GM23338 (cell line): ENCODE results near the gene SPG7.

ENCODE experiments used
- CREB1 ChIP-seq: fragments of 250-450 bp; sonication (Bioruptor Pico); IDR thresholded peaks from 2 replicates; pipeline ENCODE4 v1.5.0; 2020; ENCODE audit warnings: low read depth, mild to moderate bottlenecking, moderate library complexity
- CTCF ChIP-seq, 2 experiments: fragments of 200-600 bp in 1 of 2; sonication (generic) in 1 of 2; conservative IDR thresholded peaks; 2 replicates each; pipeline versions ENCODE4 v1.5.1 to v1.6.1; 2016 to 2017; ENCODE audit warnings: antibody characterized with exemption in 2 of 2, low read depth in 2 of 2, mild to moderate bottlenecking in 2 of 2, moderate library complexity in 1 of 2
- EZH2 ChIP-seq: fragments of 200-600 bp; sonication (generic); IDR thresholded peaks from one replicate; pipeline ENCODE4 v1.8.0; 2017; ENCODE audit warnings: antibody characterized with exemption, mild to moderate bottlenecking, low read depth; ENCODE audit not compliant: unreplicated experiment
- EZH2phosphoT487 ChIP-seq: fragments of 200-600 bp; sonication (generic); IDR thresholded peaks from one replicate; pipeline ENCODE4 v1.8.1; 2018; ENCODE audit warnings: antibody characterized with exemption; ENCODE audit not compliant: unreplicated experiment
- JUNB ChIP-seq: IDR thresholded peaks from one replicate; pipeline ENCODE4 v1.6.1; 2016; ENCODE audit warnings: antibody characterized with exemption; ENCODE audit not compliant: unreplicated experiment
- NANOG ChIP-seq: IDR thresholded peaks from 2 replicates; pipeline ENCODE4 v1.6.1; 2016; ENCODE audit warnings: antibody characterized with exemption, borderline replicate concordance
- POLR2AphosphoS5 ChIP-seq: IDR thresholded peaks from 2 replicates; pipeline ENCODE4 v1.6.1; 2016; ENCODE audit warnings: antibody characterized with exemption, low read depth
- REST ChIP-seq: IDR thresholded peaks from one replicate; pipeline ENCODE4 v1.6.1; 2018; ENCODE audit warnings: antibody characterized with exemption; ENCODE audit not compliant: unreplicated experiment
- STAT1 ChIP-seq: IDR thresholded peaks from one replicate; pipeline ENCODE4 v1.6.1; 2016; ENCODE audit warnings: antibody characterized with exemption; ENCODE audit not compliant: unreplicated experiment
- ZNF114 ChIP-seq: fragments of 250-450 bp; sonication (Bioruptor Pico); IDR thresholded peaks from 2 replicates; pipeline ENCODE4 v1.5.0; 2020; ENCODE audit warnings: mild to moderate bottlenecking, moderate library complexity
- ZNF331 ChIP-seq: fragments of 250-450 bp; sonication (Bioruptor Pico); IDR thresholded peaks from 2 replicates; pipeline ENCODE4 v1.5.0; 2020; ENCODE audit warnings: low read depth, mild to moderate bottlenecking, moderate library complexity
- TF ChIP-seq, protein P1 (sequence below): IDR thresholded peaks from 2 replicates; pipeline ENCODE4 v1.6.1; 2016; ENCODE audit warnings: antibody characterized with exemption

DNA sequence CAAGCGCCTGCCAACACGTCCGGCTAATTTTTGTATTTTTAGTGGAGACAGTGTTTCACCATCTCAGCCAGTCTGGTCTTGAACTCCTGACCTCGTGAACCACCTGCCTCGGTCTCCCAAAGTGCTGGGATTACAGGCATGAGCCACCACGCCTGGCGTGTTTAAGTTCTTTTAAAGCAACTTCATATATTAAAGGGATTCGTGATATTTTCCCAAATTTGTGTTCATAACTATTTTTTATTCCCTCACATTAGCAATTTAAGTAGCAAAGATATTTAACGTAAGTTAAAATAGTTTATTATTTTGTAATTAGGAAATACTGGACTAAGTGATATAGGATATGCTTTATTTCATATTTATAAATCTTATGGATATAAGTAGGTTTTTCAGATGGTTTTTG, 4.2 kb downstream of the SPG7 start:
- TF ChIP-seq CTCF (conservative IDR thresholded peaks at IDR 0.05; ENCODE audit: low read depth in 2 of 2) (no peak), JUNB (no peak), POLR2AphosphoS5 (no peak), REST (no peak), EZH2 (no peak), CREB1 (CRISPR knock-in tag) (no peak), NANOG (no peak), EZH2phosphoT487 (no peak), ZNF114 (CRISPR knock-in tag) (no peak), ZNF331 (CRISPR knock-in tag) (no peak), STAT1 (no peak)
- TF ChIP-seq, protein P1, sequence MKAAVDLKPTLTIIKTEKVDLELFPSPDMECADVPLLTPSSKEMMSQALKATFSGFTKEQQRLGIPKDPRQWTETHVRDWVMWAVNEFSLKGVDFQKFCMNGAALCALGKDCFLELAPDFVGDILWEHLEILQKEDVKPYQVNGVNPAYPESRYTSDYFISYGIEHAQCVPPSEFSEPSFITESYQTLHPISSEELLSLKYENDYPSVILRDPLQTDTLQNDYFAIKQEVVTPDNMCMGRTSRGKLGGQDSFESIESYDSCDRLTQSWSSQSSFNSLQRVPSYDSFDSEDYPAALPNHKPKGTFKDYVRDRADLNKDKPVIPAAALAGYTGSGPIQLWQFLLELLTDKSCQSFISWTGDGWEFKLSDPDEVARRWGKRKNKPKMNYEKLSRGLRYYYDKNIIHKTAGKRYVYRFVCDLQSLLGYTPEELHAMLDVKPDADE: no peak
